NCI-H524 treated with DMSO at 0.1 percent for 48 hours (cell line): ENCODE results near the gene CMIP.
"Not testable (repeated sequence)": the region's sequence is repeated elsewhere in the genome, so short reads cannot be mapped to it uniquely, and the experiment has no call there.

Experiments
- DNase-seq: peaks from one replicate; lab custom pipeline; 2025; lab: John Stamatoyannopoulos, UW

Gene CMIP

DNA sequence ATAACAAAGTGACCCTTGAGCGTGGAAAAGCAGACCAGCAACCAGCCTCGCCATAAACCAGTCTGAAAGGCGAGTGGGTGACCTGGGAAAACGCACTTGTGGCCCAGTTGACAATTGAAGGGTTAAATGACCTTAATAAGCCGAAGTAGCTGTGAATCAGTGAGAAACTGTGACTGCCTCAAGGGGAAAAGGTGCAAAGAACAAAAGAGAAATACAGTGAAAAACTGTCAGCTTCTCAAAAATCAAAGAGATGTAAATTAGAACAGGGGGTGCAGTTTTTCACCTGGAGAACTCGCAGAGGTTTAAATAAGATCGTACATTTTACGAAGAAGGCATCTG, 124.1 kb downstream of the CMIP start:
- no peak for DNase-seq

DNA sequence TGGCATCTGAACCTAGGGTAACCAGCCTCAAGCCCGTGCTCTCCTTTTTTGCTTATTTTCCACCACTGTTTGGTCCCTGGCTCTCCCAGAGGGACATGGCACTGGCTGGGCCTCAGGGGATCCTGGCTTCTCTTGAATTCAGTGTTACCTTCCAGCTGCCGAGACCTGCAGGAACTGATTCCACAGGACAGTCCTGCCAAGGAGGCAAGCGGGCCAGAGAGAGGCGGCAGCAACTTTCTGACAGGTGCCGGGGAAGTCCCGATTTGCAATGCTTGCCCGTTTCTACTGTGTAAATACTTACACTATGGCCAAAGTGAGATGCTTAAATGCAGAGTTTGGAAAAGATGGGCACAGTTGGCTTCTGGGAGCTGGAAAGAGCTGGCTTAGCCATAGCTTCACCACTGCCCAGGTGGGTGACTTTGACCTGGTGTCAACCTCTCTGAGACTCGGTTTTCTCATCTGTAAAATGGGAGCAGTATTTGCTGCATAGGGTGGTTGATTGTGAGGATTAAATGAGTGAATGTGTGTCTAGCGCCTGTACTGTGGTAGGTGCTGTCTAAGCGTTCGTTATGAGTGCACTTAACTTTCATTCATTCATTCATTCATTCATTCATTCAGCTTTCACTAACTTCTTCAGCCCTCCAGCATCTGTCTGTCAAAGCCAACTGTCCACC, 124.9 kb downstream of the CMIP start:
- no peak for DNase-seq

DNA sequence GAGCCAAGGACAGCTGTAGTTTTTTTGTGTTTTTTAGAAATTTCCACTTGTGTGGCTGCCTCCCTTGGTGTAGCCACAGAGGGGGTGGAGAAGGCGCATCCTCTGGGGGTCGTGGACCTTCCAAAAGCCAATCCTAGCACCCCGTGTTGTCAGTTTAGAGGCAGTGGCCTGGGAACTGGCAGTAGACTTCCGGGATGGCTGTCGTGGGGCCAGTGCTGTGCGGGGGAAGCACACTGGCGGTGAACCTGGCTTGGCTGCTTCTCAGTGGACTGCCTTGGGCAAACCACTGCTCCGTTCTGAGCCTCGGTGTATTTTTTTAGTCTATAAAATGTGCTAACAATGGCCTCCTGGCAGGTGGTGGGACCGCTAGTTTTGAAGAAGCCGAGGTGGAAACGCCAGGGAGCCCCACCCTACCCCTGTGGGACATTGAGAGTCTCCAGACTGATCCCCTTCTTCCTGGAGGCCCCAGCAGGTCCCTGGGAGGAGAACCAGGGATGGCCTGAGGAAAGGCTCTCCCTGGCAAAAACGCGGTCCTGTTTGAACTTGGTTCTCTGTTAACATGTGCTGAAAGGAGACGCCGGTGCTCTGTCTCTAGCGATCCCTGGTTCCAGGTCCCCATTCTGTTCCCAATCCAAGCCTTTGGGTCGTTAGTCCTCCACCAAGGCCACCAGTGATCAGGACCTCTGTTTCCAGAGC, 125.7 kb downstream of the CMIP start:
- no peak for DNase-seq

DNA sequence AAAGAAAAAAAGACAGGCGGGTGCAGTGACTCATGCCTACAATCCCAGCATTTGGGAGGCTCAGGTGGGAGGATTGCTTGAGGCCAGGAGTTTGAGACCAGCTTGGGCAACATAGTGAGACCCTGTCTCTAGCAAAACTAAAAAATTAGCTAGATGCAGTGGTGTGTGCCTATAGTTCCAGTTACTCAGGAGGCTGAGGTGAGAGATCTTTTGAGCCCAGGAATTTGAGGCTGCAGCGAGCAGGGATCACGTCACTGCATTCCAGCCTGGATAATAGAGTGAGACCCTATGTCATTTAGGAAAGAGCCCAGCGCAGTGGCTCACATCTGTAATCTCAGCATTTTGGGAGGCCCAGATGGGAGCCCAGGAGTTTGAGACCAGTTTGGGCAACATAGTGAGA, 126.6 kb downstream of the CMIP start:
- no peak for DNase-seq

DNA sequence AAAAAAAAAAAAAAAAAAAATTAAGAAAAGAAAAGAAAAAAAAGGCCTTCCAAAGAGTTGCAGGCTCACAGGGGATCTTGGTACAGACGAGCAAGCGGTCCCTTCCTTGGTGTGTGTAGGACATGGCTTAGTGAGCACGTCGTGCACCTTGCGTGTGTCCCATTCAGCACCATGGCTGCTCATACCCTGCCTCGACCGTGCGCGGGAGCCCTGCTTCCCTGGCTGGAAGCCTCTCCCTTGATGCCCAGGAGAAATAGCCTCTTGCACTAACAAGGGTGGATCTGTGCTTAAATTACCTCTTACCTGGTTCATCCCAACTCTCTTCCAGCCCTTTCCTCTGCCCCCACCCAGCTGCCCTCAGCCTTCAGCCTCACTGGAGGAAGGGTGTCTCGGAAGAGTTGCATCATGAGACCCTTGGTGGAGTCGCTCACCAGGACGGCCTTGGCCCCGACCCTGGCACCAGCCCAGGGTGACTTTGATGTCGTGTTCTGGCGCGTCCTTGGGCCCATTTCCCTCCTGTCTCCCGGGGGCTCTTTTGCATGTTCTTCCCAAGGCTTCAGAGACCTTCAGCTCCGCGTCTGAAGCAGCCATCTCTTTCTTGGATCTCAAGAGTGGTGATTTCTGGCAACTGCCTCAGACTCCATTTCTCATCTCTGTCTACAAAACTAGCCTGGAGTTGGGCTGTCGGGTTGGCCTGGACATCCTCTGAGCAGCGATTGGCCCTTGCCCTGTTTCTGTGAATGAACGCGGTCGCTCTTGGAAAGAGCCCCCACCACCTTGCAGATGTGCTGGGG, 127.2 kb downstream of the CMIP start:
- no peak for DNase-seq

DNA sequence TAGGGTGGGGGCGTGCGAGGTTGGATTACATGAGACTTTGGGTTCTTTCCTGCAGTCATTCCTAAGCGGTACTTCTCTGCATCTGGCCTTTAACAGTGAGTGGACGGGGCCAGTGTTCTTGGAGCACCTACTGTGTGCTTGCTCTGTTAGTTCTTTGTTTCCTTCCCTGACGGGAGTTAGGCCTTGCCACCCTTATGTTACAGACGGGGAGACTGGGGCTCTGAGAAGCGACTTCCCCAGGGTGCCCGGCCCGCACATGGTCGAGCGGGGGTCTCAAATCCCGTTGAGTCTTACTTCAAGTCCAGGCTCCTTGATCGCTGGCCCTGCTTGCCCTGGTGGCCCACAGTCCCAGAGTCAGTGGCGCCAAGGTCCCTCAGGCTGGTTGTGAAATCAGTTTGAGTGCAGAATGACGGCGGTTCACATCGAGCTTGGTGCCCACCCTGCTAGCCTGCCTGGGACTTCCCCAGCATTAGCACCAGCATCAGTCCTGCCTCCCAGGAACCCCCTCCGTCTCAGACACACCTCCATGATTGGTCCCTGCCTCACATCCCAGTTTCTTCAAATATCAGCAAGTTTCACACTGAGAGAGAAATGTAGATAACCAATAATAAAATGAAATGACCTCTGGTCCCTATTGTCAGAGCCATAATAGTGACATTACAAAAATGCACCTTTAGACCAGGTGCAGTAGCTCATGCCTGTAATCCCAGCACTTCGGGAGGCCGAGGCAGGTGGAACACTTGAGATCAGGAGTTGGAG, 128.0 kb downstream of the CMIP start:
- DNase-seq, result no peak

DNA sequence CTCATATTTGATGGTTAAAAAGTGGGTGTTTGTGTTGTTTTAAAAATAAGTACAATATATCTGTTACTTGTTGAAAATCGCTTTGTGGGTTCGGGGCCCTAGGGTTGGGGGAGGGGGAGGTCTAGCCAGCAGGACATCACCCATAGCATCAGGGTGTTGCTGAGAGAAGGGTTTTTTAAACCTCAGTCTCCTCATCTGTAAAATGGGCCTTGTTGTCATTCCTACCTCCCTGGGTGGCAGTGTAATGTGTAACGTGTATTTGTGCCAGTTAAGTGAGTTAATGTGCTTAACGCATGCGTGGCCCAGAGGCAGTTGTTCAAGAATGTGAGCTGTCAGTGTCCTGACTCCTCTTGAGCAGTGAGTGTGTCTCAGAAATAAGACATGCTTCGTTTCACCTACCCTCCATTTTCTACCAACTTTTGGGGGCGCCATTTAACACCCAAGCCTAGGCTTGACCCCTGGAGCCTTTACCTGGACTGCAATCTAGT, 129.0 kb downstream of the CMIP start:
- DNase-seq, result no peak

DNA sequence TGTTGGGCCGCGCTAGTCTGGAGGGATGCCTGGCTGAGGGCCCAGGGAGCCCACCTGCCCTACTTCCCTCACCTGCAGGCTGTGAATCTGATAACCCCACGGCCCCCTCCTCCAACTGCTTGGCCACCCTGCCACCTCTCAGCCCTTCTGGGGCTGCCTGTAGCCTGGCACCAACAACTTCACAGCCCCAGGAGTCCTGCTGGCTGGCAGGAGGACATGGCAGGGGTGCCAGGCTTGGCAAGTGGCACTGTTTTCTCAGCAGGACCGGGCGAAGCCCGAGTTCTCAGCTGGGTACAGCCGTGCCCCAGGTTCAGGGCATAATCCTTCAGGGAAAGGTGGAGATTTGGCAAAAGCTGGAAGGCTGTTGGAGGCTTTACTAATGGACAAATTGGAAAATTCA, 129.6 kb downstream of the CMIP start:
- DNase-seq, result no peak

DNA sequence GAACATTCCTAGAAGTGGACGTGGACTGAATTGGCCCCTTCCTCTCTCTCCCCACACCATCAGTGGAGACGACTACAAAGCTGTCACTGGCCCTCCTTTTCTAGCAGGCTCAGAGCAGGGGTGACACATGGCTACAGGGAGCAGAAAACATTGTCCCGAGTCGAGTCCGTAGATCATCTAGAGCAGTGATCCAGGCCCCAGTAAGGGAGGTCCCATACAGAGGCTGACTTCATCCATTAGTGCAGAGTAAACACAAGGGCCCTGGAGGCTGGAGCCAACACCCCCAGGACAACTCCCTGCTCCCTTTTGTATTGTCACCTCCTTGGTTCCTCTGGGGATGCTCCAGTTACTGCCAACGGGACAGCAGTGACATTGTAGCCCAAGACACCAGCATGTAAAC, 130.7 kb downstream of the CMIP start:
- DNase-seq, result no peak

DNA sequence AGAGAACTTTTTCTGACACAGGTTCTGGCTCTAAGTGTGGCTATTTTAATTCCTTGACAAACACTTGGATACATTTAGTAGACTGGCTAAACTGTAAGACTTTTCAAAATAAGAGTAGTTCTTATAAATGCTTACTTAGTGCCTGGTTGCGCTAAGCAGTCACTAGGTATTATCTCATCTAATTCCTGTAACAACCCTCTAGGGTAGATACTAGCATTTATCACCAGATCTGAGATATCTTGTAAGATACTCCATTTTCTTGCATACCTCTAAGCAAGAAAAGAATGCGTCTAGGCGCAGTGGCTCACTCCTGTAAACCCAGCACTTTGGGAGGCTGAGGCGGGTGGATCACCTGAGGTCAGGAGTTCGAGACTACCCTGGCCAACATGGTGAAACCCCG, 131.2 kb downstream of the CMIP start:
- no peak for DNase-seq

DNA sequence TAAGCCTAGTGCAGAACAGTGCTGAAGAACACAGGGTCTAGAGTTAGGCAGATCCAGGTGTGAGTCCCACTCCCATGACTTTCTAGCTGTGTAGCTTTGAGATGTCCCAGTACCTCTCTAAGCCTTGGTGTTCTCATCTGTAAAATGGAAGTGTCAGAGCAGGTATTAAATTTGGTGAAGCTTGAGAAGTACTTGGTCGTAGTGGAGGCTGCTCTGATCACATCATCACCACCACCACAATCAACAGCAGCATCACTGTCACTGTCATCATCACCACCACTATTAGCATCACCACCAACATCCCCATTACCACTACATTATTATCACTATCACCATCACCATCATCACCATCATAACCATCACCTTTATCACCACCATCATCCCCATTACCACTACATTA, 132.1 kb downstream of the CMIP start:
- no peak for DNase-seq

DNA sequence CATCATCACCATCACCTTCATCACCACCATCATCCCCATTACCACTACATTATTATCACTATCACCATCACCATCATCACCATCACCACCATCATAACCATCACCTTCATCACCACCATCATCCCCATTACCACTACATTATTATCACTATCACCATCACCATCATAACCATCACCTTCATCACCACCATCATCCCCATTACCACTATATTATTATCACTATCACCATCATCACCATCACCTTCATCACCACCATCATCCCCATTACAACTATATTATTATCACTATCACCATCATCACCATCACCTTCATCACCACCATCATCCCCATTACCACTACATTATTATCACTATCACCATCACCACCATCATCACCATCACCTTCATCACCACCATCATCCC, 132.7 kb downstream of the CMIP start:
- not testable (repeated sequence) for DNase-seq

DNA sequence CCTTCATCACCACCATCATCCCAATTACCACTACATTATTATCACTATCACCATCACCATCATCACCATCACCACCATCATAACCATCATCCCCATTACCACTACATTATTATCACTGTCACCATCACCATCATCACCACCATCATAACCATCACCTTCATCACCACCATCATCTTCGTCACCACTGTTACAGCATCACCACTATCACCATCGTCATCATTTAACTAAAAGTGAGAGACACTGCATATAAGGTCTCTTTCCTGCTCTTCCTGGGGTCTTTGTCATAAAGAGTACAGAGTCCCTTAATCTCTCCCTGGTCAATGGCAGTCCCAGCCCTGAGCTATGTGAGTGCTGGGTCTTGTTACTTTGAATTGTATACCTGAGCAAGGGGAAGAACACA, 133.5 kb downstream of the CMIP start:
- no peak for DNase-seq

DNA sequence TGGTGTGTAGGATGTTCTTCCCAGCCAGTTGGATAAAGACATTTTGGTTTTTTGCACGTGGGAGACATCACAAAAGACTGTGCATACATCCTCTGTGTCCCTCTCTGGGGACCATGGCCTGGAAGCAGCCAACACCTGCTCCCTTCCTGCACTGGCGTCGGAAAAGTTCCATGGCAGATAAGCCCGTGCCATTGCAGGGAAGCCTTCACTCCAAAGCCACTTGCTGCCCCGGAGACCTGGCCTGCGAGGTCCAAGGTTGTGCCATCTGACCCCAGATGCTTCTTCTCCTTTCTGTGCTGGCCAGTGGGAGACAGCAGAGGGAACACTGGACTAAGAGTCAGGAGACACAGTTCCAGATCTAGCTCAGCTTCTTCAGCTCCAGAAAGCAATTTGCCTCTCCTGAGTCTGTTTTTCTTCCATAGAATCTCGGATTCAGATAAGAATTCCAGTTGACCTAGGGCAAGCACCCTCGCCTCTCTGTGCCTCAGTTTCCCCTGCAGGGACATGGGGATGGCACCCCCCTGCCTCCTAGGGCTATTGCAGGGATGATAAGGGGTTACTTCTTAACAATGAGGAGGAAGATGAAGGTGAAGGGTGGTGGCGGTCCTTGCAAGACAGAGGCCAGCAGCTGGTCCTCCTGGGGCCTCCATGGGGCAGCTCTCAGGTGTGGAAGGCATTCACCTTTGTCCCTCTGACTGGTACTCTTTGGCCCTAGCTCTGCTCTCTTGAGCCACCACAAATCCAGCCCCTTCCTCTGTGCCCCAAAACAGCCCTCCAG, 134.2 kb downstream of the CMIP start:
- DNase-seq, result no peak

DNA sequence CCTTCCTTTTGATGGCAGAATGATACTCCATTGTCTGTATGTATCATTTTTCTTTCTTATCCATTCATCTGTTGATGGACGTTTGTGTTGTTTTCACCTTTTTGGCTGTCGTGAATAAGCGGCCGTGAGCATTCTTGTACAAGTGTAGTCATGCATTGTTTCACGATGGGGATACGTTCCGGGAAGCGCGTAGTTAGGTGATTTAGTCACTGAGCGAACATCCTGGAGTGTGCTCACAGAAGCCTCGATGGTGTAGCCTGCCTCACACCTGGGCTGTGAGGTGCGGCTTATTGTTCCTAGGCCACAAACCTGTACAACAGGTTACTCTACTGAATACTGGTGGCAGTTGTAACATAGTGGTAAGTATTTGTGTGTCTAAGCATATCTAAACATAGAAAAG, 136.5 kb downstream of the CMIP start:
- no peak for DNase-seq

DNA sequence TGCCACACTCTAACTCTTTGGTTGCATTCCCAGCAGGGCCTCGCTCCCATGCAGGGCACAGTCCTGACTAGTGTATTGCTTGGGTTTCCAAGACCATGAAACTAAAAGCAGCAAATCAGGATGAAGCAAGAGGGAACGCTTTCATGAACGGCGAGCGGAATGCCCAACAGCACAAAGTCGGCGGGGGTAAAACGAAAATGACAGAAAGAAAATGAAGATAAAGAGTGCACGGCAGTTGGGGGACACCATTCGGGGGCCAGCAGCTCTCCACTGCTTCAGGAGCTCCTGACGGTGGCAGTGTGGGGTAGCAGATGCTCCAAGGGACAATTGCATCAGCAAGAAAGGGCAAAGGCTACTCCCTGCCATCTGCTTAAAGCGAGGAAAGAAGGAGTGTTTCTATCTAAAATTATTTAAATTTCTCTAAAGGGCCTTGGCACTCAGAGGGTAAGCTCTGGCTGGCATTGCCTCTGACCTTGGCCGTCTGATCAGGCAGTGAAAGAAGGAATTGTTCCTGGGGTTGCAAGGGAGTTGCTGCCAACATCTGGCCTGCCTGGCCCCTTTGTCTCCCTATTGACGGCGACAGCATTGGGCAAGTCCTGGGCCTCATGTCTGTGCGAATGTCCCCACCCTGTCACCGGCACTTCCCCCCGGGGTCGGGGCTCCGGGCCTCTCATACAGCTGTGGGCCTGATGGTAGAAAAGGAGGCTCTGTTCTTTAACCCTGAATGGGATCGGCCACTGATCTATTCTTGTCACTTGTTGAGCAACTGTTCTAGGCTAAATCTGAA, 138.2 kb downstream of the CMIP start:
- no peak for DNase-seq

DNA sequence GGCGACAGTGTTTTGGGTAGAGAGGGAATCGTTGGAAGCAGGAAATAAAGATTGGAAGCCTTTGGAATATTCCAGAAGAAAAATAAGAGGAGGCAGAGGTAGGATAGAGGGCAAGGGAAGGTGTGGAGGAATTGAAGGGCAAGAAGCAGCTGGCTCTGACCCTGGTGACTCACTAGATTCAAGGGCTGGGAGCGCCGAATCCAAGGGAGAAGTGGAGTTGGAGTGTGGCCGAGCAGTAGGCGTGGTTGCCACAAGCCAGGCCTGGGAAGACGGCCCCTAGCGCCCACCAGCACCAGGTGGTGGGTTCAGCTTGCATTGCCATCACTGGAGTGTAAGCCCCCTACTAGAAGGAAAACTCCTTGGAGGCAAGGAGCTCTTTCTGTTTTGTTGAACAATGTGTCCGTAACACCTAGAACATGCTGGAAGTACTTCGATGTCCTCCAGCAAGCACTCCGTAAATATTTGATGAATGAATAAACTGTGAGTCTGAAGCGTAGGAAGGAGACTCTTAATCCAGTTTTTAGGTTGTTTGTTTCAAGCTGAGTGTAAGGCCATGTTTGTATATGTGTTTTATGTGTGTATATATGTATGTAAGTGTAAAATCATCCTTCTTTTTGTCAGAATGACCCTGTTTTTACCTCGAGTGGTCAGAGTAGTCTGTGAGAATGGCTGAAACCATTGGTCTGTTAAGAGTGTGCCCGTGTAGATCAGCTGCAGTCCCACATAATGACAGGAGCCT, 139.5 kb downstream of the CMIP start:
- no peak for DNase-seq

DNA sequence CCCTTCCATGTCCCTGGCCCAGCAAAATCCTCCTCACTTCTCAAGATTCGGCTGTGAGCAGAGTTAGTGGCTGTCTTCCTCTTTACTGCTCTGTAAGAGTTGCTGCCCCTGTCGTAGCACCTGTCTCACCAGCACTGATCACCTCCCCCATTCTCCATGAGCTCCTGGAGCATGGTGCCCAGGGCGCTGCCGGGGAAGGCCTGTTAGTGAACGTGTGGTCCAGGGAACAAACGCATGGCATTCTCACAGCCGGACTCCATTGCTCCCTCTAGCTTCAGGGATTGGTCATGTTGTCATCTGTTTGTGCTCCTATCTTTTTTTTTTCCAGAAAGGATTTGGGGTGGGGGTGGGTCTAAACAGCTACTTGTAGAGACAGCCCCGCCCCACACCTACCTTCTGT, 141.2 kb downstream of the CMIP start:
- no peak for DNase-seq

DNA sequence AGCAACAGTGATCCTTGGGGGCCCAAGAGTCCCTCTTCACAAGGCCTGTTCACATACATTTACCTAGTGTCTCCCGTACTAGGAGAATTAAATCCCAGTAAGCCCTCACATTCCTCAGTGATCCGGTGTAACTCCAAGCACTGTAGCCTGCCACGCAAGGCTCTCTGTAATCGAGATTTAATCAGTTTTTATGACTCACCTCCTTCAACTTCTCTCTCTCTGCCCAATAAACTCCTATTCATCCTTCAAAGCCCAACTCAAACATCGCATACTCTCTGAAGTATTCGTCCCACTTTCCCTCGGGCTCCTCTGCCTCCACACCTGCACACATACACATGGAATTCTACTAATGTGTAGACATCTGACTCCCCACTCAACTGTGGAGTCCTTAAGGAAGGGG, 141.8 kb downstream of the CMIP start:
- no peak for DNase-seq

DNA sequence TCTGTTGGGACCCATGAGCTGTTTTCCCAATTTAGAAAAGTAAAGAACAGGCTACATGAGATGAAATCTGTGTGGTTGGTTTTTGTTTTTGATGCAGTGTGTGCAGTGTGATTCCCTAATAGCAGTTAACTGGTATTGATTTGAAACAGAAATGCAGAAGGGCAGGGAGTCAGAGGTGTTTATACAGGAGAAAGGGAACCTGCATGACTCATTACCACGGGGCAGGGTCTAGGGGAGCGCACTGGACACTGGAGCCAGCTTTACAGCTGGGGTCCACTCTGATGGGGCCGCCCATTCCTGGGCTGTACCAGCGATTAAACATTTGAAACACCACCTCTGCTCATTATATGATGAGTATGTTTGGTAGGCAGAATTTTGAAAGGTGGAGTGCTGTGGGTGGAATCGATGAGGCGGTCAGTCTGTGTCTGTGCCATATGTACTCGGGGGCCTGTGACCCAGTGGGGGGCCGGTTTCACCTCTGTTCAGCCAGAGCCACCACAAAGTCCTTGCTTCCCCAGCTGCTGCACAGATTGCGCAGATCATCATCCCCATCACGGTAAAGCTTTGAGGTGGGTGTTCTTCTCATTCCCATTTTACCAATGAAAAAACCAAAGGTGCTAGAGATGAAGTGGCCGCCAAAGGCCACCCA, 142.5 kb downstream of the CMIP start:
- DNase-seq, result no peak
